HG03354 (cell line): Measurements from ENCODE around the gene CYP2S1.

Source experiments
- ATAC-seq: cut with Tn5 transposase; IDR thresholded peaks from one replicate; pipeline ENCODE4 v1.9.1; 2021; ENCODE audit warnings: mild to moderate bottlenecking; ENCODE audit not compliant: unreplicated experiment, poor library complexity, severe bottlenecking

The CYP2S1 gene

DNA sequence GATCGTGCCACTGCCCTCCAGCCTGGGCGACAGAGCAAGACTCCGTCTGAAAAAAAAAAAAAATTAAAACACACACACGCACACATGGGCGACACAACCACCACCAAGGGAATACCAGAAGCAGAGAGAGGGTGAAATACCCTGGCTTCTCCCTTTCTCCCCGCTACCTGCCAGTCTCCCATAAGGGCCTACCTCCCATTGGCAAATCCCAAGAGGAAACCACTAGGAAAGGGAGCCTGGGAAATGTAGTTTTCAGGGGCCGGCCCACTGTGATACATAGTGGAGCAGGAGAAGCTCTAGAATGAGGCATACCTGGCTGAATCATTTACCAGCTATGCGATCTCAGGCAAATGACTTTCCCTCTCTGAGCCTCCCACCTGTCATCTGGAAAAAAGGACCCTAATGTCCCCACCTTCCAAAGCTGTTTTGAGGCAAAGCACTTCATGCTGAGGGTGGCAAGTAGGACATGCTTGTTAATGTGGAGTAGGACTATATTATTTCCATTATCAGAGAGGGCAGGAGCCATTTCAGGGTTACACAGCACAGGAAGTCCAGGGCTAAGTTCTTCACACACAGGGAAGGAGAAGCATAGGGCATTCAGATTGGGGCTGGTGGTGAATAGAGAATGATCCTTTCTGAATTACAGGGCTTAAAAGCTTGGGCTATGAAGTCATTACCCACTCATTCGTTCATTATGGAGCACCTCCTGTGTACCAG is 56.8 kb downstream of the CYP2S1 start:
- no peak for ATAC-seq

DNA sequence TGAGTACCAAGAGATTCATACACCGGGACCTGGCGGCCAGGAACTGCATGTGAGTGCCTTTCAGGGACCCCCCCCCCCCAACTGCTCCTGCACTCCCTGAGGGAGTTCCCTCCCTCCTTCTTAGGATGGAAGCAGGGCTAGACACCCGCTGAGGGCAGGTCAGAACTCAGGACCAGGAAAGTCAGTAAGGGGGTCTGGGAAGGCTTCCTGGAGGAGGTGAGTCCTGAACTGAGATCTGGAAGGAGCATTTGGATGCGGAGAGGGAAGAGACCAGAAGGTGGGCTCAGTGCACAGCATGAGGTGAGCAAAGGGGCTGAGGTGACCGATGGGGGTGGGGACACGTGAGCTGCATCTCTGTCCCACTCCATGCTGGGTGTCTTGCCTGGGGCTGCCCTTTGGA is 60.6 kb downstream of the CYP2S1 start:
- ATAC-seq = no peak

DNA sequence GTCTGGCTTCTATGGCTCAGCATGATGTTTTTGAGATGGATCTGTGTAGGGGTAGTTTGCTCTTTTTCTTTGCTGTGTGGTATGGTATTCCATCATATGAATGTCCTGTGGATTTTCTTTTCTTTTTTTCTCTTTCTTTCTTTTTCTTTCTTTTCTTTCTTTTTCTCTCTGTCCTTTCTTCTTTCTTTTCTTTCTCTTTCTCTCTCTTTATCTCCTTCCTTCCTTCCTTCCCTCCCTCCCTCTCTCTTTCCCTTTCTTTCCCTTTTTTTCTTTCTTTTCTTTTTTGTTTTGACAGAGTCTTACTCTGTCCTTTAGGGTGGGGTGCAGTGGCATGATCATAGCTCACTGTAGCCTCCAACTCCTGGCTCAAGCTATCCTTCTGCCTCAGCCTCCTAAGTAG is 62.2 kb downstream of the CYP2S1 start:
- no peak for ATAC-seq
